Caco-2 (cell line): ENCODE measurements around the gene WWOX. TPM values are rescaled to one million over a fixed set of nuclear protein-coding genes. Genes with fewer than 3 reads are reported as not detected.

Experiments
- BruUV-seq: library from RNA; stranded (reverse); fragments of 400-500 nt; replicated peaks from 2 replicates; lab custom pipeline; 2021; lab: Mats Ljungman, UMichigan
- CTCF ChIA-PET: fragments of 300-600 bp; sonication (Branson Sonifier 250); formaldehyde crosslinking; loops from one replicate; lab custom pipeline; 2022; ENCODE audit warnings: antibody characterized with exemption; lab: Charles Lee
- POLR2A ChIA-PET: fragments of 300-600 bp; sonication (Branson Sonifier 250); formaldehyde crosslinking; loops from one replicate; lab custom pipeline; 2022; ENCODE audit warnings: antibody characterized with exemption; lab: Charles Lee
- DNase-seq, 2 experiments: peaks; one replicate each; pipeline versions ENCODE4 v3.0.0 to v3.0.0-alpha.2; 2020 to 2022
- H3K27me3 ChIP-seq: replicated peaks from 2 replicates; pipeline ENCODE4 v1.6.0; 2011; ENCODE audit warnings: low read length; ENCODE audit not compliant: control insufficient read depth, insufficient read depth
- H3K36me3 ChIP-seq: 2 replicates; pipeline ENCODE4 v1.5.1; 2011; ENCODE audit warnings: low read length; ENCODE audit not compliant: control insufficient read depth, insufficient read depth
- H3K4me1 ChIP-seq: fragments of 250-450 bp; sonication (Bioruptor Pico); 2 replicates; pipeline ENCODE4 v1.5.1; 2020; ENCODE audit warnings: mild to moderate bottlenecking
- H3K4me3 ChIP-seq: 2 replicates; pipeline ENCODE4 v1.5.1; 2011; ENCODE audit warnings: low read depth, mild to moderate bottlenecking, control low read depth, low read length
- H3K9me3 ChIP-seq: fragments of 250-450 bp; sonication (Bioruptor Pico); 2 replicates; pipeline ENCODE4 v1.5.1; 2020; ENCODE audit warnings: mild to moderate bottlenecking, moderate library complexity
- H3K27ac Mint-ChIP-seq: one replicate; pipeline ENCODE4 v1.8.0; 2022; ENCODE audit warnings: mixed read lengths; ENCODE audit not compliant: unreplicated experiment
- H3K27me3 Mint-ChIP-seq: one replicate; pipeline ENCODE4 v1.8.0; 2022; ENCODE audit warnings: mixed read lengths; ENCODE audit not compliant: insufficient read depth, unreplicated experiment
- H3K36me3 Mint-ChIP-seq: one replicate; pipeline ENCODE4 v1.8.0; 2022; ENCODE audit warnings: mild to moderate bottlenecking, mixed read lengths; ENCODE audit not compliant: insufficient read depth, unreplicated experiment
- H3K4me1 Mint-ChIP-seq: one replicate; pipeline ENCODE4 v1.8.0; 2022; ENCODE audit warnings: low read depth, mixed read lengths; ENCODE audit not compliant: unreplicated experiment
- H3K4me3 Mint-ChIP-seq: one replicate; pipeline ENCODE4 v1.8.0; 2022; ENCODE audit warnings: mild to moderate bottlenecking, moderate library complexity, mixed read lengths; ENCODE audit not compliant: unreplicated experiment
- H3K9me3 Mint-ChIP-seq: one replicate; pipeline ENCODE4 v1.8.0; 2022; ENCODE audit warnings: mixed read lengths; ENCODE audit not compliant: unreplicated experiment
- CTCF ChIP-seq, 2 experiments: fragments of 200-600 bp in 1 of 2; IDR thresholded peaks; 1 replicate in 1 of 2; 2 replicates in 1 of 2; pipeline versions ENCODE4 v1.5.1 to v1.8.0; 2011 to 2022; ENCODE audit warnings: antibody characterized with exemption in 1 of 2, control low read depth in 1 of 2, inconsistent platforms in 1 of 2, low read depth in 1 of 2, low read length in 1 of 2, mild to moderate bottlenecking in 1 of 2, moderate library complexity in 1 of 2; ENCODE audit not compliant: insufficient read depth in 1 of 2, severe bottlenecking in 1 of 2, unreplicated experiment in 1 of 2
- intact Hi-C: fragments of 100-400 bp; cut with micrococcal nuclease; formaldehyde crosslinking; loops from one replicate; pipeline ENCODE4 v1.10.0; 2022; ENCODE audit not compliant: unreplicated experiment
- total RNA-seq: library from RNA; stranded (reverse); gene quantifications from 2 replicates; pipeline ENCODE4 v1.2.3, GENCODE V29; 2022

Gene WWOX
- total RNA-seq, 1 experiment from 2014 or later: 45.0 TPM

DNA sequence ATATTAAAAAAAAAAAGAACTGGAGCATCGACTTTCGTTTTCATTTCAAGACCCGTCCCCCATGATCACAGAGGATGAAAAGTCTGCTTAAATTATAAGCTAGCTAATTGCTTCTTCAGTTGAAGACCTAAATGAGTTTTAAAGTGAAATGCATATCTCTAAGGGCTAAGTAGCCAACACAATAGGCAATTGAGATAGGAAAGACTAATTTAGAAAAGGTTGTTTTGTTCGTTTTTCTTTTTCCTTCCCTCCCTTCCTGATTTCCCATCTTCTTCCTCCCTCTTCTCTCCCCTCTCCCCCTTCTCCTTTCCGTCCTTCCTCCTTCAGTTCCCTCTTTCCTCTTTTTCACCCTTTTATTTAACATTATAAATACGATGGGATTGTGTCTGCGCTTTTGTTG, 377.2 kb downstream of the WWOX start:
- Mint-ChIP-seq H3K36me3 (no peaks in the 10 kb centered on the region), H3K9me3 (no peaks in the 10 kb centered on the region), H3K4me3 (no peak overlapping the region), H3K27me3 (no peaks in the 10 kb centered on the region), H3K27ac (no peak overlapping the region), H3K4me1 (peaks cover 6% of the 10 kb centered on the region)
- CTCF ChIA-PET: no interaction called here
- Histone ChIP-seq H3K4me3 (no peak overlapping the region), H3K36me3 (no peaks in the 10 kb centered on the region), H3K27me3 (no peaks in the 10 kb centered on the region), H3K4me1 (no peaks in the 10 kb centered on the region), H3K9me3 (no peaks in the 10 kb centered on the region)
- POLR2A ChIA-PET: no interaction called here
- BruUV-seq: no TSS peak
- intact Hi-C loops: no loop called here
- TF ChIP-seq CTCF (IDR thresholded peaks at IDR 0.05; ENCODE audit: insufficient read depth in 1 of 2, low read depth in 1 of 2, low read length in 1 of 2, severe bottlenecking in 1 of 2, unreplicated experiment in 1 of 2): no peak
- no peak for DNase-seq

DNA sequence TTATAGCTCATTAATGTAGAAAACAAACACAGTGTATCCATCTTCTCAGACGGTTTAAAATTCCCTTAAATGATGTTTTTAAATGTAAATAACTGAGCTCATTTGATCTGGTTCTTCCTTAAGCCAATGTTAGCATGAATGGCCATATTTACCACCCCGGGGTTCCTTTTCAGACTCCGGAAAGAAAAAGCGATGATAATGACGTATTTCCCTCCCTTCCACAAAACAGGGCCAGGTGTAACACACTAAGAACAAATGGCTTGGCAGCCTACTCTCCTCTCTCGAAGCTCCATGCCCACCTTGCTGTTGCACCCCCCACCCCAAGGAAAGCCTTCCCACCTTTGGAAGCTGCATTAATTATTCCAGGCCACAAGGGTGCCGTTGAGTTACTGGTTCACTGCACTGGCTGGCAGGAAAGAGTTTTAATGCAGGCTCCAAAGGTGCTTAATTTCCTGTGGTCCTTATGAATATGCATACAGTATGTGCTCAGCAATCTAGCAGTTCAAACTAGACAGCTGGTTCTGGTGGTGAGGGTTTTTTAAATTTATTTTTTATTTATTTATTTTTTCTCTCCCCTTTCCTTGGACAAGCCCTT, 378.9 kb downstream of the WWOX start:
- Mint-ChIP-seq H3K27me3 (no peaks in the 10 kb centered on the region), H3K4me1 (peaks cover 6% of the 10 kb centered on the region), H3K27ac (no peak overlapping the region), H3K4me3 (no peak overlapping the region), H3K9me3 (no peaks in the 10 kb centered on the region), H3K36me3 (no peaks in the 10 kb centered on the region)
- DNase-seq: no peak
- Histone ChIP-seq H3K4me3 (no peak overlapping the region), H3K36me3 (no peaks in the 10 kb centered on the region), H3K27me3 (no peaks in the 10 kb centered on the region), H3K9me3 (no peaks in the 10 kb centered on the region), H3K4me1 (no peaks in the 10 kb centered on the region)
- no peak for TF ChIP-seq CTCF (IDR thresholded peaks at IDR 0.05; ENCODE audit: insufficient read depth in 1 of 2, low read depth in 1 of 2, low read length in 1 of 2, severe bottlenecking in 1 of 2, unreplicated experiment in 1 of 2)
- intact Hi-C loops: no loop called here
- POLR2A ChIA-PET: no interaction called here
- CTCF ChIA-PET: no interaction called here
- no TSS peak for BruUV-seq

DNA sequence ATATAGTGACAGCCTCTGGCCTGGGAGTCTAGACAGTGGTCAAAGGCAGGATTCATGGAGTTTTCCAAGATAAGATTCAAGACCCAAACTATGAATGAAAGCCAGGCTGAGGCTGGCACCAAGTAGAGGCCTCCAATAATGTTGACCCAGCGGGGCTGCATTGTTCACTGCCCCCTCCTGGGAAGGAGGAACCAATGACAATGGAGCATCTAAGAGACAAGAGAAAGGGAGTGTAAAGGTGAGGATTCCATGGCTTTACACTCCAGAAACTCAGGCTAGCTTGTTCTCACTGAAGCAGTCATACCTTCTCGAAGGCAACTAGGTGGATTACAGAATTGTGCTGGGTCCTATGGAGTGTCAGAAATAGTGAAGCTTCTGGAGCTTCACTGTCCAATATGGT, 380.3 kb downstream of the WWOX start:
- Mint-ChIP-seq H3K4me3 (no peak overlapping the region), H3K36me3 (no peaks in the 10 kb centered on the region), H3K27me3 (no peaks in the 10 kb centered on the region), H3K27ac (no peak overlapping the region), H3K4me1 (peaks cover 6% of the 10 kb centered on the region), H3K9me3 (no peaks in the 10 kb centered on the region)
- ChIA-PET CTCF (no interaction called here), POLR2A (no interaction called here)
- TF ChIP-seq CTCF (IDR thresholded peaks at IDR 0.05; ENCODE audit: insufficient read depth in 1 of 2, low read depth in 1 of 2, low read length in 1 of 2, severe bottlenecking in 1 of 2, unreplicated experiment in 1 of 2): no peak
- no peaks in the 10 kb centered on the region for H3K9me3 ChIP-seq
- H3K4me3 ChIP-seq: no peak overlapping the region
- no peaks in the 10 kb centered on the region for H3K4me1 ChIP-seq
- BruUV-seq: no TSS peak
- intact Hi-C loops: no loop called here
- H3K36me3 ChIP-seq: no peaks in the 10 kb centered on the region
- no peaks in the 10 kb centered on the region for H3K27me3 ChIP-seq
- no peak for DNase-seq
